ENCODE results near the gene C1QL4.

The C1QL4 gene

GRCh38 chr12:49347311-49348193 is 10.6 kb upstream of the C1QL4 start:
- peak; percentile 68 for DNase-seq (ENCODE audit: low spot score)

GRCh38 chr12:49346659-49347310 is 9.8 kb upstream of the C1QL4 start, which contains the start of gene DNAJC22:
Gene DNAJC22 (plus strand): TSS chr12:49346888. CDS start chr12:49348873, 1,985 bp downstream.
- no peak for DNase-seq (ENCODE audit: low spot score)

- no peak for DNase-seq (ENCODE audit: low spot score)
Observed at GRCh38 chr12:49345825-49346658, 9.1 kb upstream of the C1QL4 start.

GRCh38 chr12:49345051-49345824 is 8.2 kb upstream of the C1QL4 start:
- no peak for DNase-seq (ENCODE audit: low spot score)

- DNase-seq (ENCODE audit: low spot score) = no peak
Observed at GRCh38 chr12:49344486-49345050, 7.6 kb upstream of the C1QL4 start.

GRCh38 chr12:49342914-49343731 is 6.1 kb upstream of the C1QL4 start:
- DNase-seq (ENCODE audit: low spot score) = no peak

GRCh38 chr12:49342066-49342913 is 5.3 kb upstream of the C1QL4 start:
- peak; percentile 70 for DNase-seq (ENCODE audit: low spot score)

- no peak for DNase-seq (ENCODE audit: low spot score)
Observed at GRCh38 chr12:49341777-49342065, 4.7 kb upstream of the C1QL4 start.

GRCh38 chr12:49340971-49341776 is 4.2 kb upstream of the C1QL4 start:
- DNase-seq (ENCODE audit: low spot score) = no peak

GRCh38 chr12:49340095-49340870 is 3.3 kb upstream of the C1QL4 start:
- DNase-seq (ENCODE audit: low spot score) = no peak

GRCh38 chr12:49339464-49339861 is 2.5 kb upstream of the C1QL4 start:
- DNase-seq (ENCODE audit: low spot score) = no peak

- no peak for DNase-seq (ENCODE audit: low spot score)
Observed at GRCh38 chr12:49338830-49339463, 2.0 kb upstream of the C1QL4 start.

GRCh38 chr12:49335955-49336644 is 888 bp downstream of the C1QL4 start:
- DNase-seq (ENCODE audit: low spot score) = no peak

GRCh38 chr12:49335118-49335954 is 1.7 kb downstream of the C1QL4 start:
- DNase-seq (ENCODE audit: low spot score) = no peak

- no peak for DNase-seq (ENCODE audit: low spot score)
Observed at GRCh38 chr12:49334681-49335080, 2.3 kb downstream of the C1QL4 start.

- DNase-seq (ENCODE audit: low spot score) = no peak
Observed at GRCh38 chr12:49334226-49334625, 2.8 kb downstream of the C1QL4 start.

All from hematopoietic multipotent progenitor cell treated with erythropoietin and hydrocortisone succinate and interleukin-3 and kit ligand, for 15 days (in vitro differentiated cells).